ENCODE results near the gene TMEM120A. TPM values are rescaled to one million over a fixed set of nuclear protein-coding genes. Genes with fewer than 3 reads are reported as not detected.

The TMEM120A gene
- total and polyA plus RNA-seq, 2 donors from 2014 or later: 47.0 to 141 TPM

GRCh38 chr7:76002139-76002538 lies 7.7 kb upstream of the TMEM120A start:
- no peak overlapping the region for H3K27ac ChIP-seq (ENCODE audit: low read depth in 2 of 2, low read length in 2 of 2)
- TF ChIP-seq CTCF (IDR thresholded peaks at IDR 0.05; ENCODE audit: borderline replicate concordance, extremely low read depth, insufficient read depth): no peak
- no peaks in the 10 kb centered on the region for H3K27me3 ChIP-seq (ENCODE audit: control insufficient read depth, insufficient read depth, low read length)
- no peak overlapping the region for H3K9ac ChIP-seq (ENCODE audit: low read length in 3 of 3)
- DNase-seq: no peak
- FAIRE-seq: no peak
- intact Hi-C loops (cut with DNase I): no loop called here
- H3K4me1 ChIP-seq (ENCODE audit: control insufficient read depth in 2 of 3, insufficient read depth in 2 of 3, low read depth in 1 of 3, low read length in 3 of 3): no peaks in the 10 kb centered on the region
- peaks cover 0 to 13% (median 7%) of the 10 kb centered on the region in 3 donors for H3K36me3 ChIP-seq (ENCODE audit: control insufficient read depth in 2 of 3, insufficient read depth in 3 of 3, low read length in 3 of 3)
- no peaks in the 10 kb centered on the region for H3K9me3 ChIP-seq (ENCODE audit: control insufficient read depth in 2 of 3, insufficient read depth in 1 of 3, low read length in 3 of 3)
- H3K4me3 ChIP-seq (ENCODE audit: low read length in 3 of 3): no peak overlapping the region

GRCh38 chr7:76000566-76000965 lies 6.2 kb upstream of the TMEM120A start:
- DNase-seq: peak in 2 of 5 donors; percentile 13 to 39
- Histone ChIP-seq H3K9me3 (ENCODE audit: control insufficient read depth in 2 of 3, insufficient read depth in 1 of 3, low read length in 3 of 3) (no peaks in the 10 kb centered on the region), H3K36me3 (ENCODE audit: control insufficient read depth in 2 of 3, insufficient read depth in 3 of 3, low read length in 3 of 3) (peaks cover 0 to 13% (median 7%) of the 10 kb centered on the region in 3 donors), H3K9ac (ENCODE audit: low read length in 3 of 3) (no peak overlapping the region), H3K27ac (ENCODE audit: low read depth in 2 of 2, low read length in 2 of 2) (no peak overlapping the region), H3K4me1 (ENCODE audit: control insufficient read depth in 2 of 3, insufficient read depth in 2 of 3, low read depth in 1 of 3, low read length in 3 of 3) (no peaks in the 10 kb centered on the region), H3K4me3 (ENCODE audit: low read length in 3 of 3) (no peak overlapping the region), H3K27me3 (ENCODE audit: control insufficient read depth, insufficient read depth, low read length) (no peaks in the 10 kb centered on the region)
- FAIRE-seq: no peak
- intact Hi-C loops (cut with DNase I): no loop called here
- TF ChIP-seq CTCF (IDR thresholded peaks at IDR 0.05; ENCODE audit: borderline replicate concordance, extremely low read depth, insufficient read depth): no peak

- intact Hi-C loops (cut with DNase I): no loop called here
- H3K27ac ChIP-seq (ENCODE audit: low read depth in 2 of 2, low read length in 2 of 2): no peak overlapping the region
- no peak for TF ChIP-seq CTCF (IDR thresholded peaks at IDR 0.05; ENCODE audit: borderline replicate concordance, extremely low read depth, insufficient read depth)
- FAIRE-seq (no peak), DNase-seq (no peak)
- H3K9ac ChIP-seq (ENCODE audit: low read length in 3 of 3): no peak overlapping the region
- peaks cover 0 to 5% (median 2%) of the 10 kb centered on the region in 3 donors for H3K36me3 ChIP-seq (ENCODE audit: control insufficient read depth in 2 of 3, insufficient read depth in 3 of 3, low read length in 3 of 3)
- no peaks in the 10 kb centered on the region for H3K27me3 ChIP-seq (ENCODE audit: control insufficient read depth, insufficient read depth, low read length)
- peaks cover 0 to 11% (median 0%) of the 10 kb centered on the region in 3 donors for H3K4me1 ChIP-seq (ENCODE audit: control insufficient read depth in 2 of 3, insufficient read depth in 2 of 3, low read depth in 1 of 3, low read length in 3 of 3)
- no peak overlapping the region for H3K4me3 ChIP-seq (ENCODE audit: low read length in 3 of 3)
- no peaks in the 10 kb centered on the region for H3K9me3 ChIP-seq (ENCODE audit: control insufficient read depth in 2 of 3, insufficient read depth in 1 of 3, low read length in 3 of 3)
Measured at GRCh38 chr7:75998038-75998437, 3.6 kb upstream of the TMEM120A start.

GRCh38 chr7:75996476-75996875 lies 2.1 kb upstream of the TMEM120A start:
- DNase-seq (no peak), FAIRE-seq (no peak)
- Histone ChIP-seq H3K4me1 (ENCODE audit: control insufficient read depth in 2 of 3, insufficient read depth in 2 of 3, low read depth in 1 of 3, low read length in 3 of 3) (peaks cover 0 to 12% (median 0%) of the 10 kb centered on the region in 3 donors), H3K4me3 (ENCODE audit: low read length in 3 of 3) (no peak overlapping the region), H3K36me3 (ENCODE audit: control insufficient read depth in 2 of 3, insufficient read depth in 3 of 3, low read length in 3 of 3) (peaks cover 0 to 3% (median 0%) of the 10 kb centered on the region in 3 donors), H3K9me3 (ENCODE audit: control insufficient read depth in 2 of 3, insufficient read depth in 1 of 3, low read length in 3 of 3) (no peaks in the 10 kb centered on the region), H3K27ac (ENCODE audit: low read depth in 2 of 2, low read length in 2 of 2) (no peak overlapping the region), H3K9ac (ENCODE audit: low read length in 3 of 3) (no peak overlapping the region), H3K27me3 (ENCODE audit: control insufficient read depth, insufficient read depth, low read length) (no peaks in the 10 kb centered on the region)
- no peak for TF ChIP-seq CTCF (IDR thresholded peaks at IDR 0.05; ENCODE audit: borderline replicate concordance, extremely low read depth, insufficient read depth)
- intact Hi-C loops (cut with DNase I): no loop called here
